GM21423 (cell line): ENCODE data around the gene ASF1A.

ENCODE experiments used
- ATAC-seq: cut with Tn5 transposase; IDR thresholded peaks from one replicate; pipeline ENCODE4 v1.9.1; 2021; ENCODE audit warnings: mild to moderate bottlenecking, moderate library complexity; ENCODE audit not compliant: unreplicated experiment

The ASF1A gene

GRCh38 chr6:118912646-118913045 is 18.7 kb downstream of the ASF1A start:
- no peak for ATAC-seq

GRCh38 chr6:118913161-118913560 is 19.2 kb downstream of the ASF1A start:
- no peak for ATAC-seq

- ATAC-seq: no peak
Observed at GRCh38 chr6:118914598-118914997, 20.6 kb downstream of the ASF1A start.

GRCh38 chr6:118917546-118918328 is 23.8 kb downstream of the ASF1A start:
- ATAC-seq: no peak

- no peak for ATAC-seq
Observed at GRCh38 chr6:118918329-118918725, 24.4 kb downstream of the ASF1A start.

GRCh38 chr6:118921084-118921483 is 27.1 kb downstream of the ASF1A start:
- ATAC-seq: no peak

GRCh38 chr6:118923035-118923434 is 29.1 kb downstream of the ASF1A start:
- no peak for ATAC-seq

- ATAC-seq: no peak
Observed at GRCh38 chr6:118930680-118931079, 36.7 kb downstream of the ASF1A start.

GRCh38 chr6:118931436-118931835 is 37.5 kb downstream of the ASF1A start:
- no peak for ATAC-seq

GRCh38 chr6:118932421-118932820 is 38.5 kb downstream of the ASF1A start:
- ATAC-seq: no peak

- no peak for ATAC-seq
Observed at GRCh38 chr6:118933855-118934460, 40.0 kb downstream of the ASF1A start.

GRCh38 chr6:118934461-118935330 is 40.7 kb downstream of the ASF1A start, which contains the start of gene MCM9:
MCM9 (minus strand) TSS chr6:118935159; CDS start chr6:118931723, 3,436 bp downstream.
- ATAC-seq: peak; percentile 94

- peak; percentile 6 for ATAC-seq
Observed at GRCh38 chr6:118935331-118935668, 41.3 kb downstream of the ASF1A start.

- no peak for ATAC-seq
Observed at GRCh38 chr6:118935978-118936703, 42.2 kb downstream of the ASF1A start.

GRCh38 chr6:118939683-118940082 is 45.7 kb downstream of the ASF1A start:
- ATAC-seq: no peak

GRCh38 chr6:118940770-118941169 is 46.8 kb downstream of the ASF1A start:
- no peak for ATAC-seq

- no peak for ATAC-seq
Observed at GRCh38 chr6:118945217-118945616, 51.3 kb downstream of the ASF1A start.

GRCh38 chr6:118952683-118953082 is 58.7 kb downstream of the ASF1A start:
- no peak for ATAC-seq

GRCh38 chr6:118953391-118953790 is 59.4 kb downstream of the ASF1A start:
- ATAC-seq: no peak
